ENCODE measurements around the gene NSUN2. TPM values are rescaled to one million over a fixed set of nuclear protein-coding genes. Genes with fewer than 3 reads are reported as not detected.

The NSUN2 gene
- total RNA-seq, 1 donor from 2014 or later, result 78.1 TPM

DNA sequence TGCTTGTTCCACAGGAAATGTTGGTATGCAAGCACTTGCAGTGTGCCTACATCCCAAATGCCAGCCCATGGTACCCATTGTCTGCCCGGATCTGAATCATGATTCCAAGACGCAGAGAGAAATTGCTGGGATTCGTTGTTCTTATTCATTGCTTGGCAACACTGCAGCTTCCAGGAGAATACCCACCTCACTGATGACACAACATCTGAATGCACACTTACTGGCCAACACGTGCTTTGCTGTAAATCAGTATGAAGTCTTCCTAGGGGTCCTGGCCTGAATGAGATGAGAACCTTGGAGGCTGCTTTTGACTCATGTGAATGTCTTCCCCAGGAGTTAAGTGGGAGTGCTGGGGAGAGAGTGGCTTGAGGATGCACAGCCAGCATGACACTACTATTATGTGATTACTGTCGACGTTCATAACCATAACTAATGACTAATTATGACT lies 12.0 kb upstream of the NSUN2 start:
- DNase-seq (ENCODE audit: low read depth), result no peak

DNA sequence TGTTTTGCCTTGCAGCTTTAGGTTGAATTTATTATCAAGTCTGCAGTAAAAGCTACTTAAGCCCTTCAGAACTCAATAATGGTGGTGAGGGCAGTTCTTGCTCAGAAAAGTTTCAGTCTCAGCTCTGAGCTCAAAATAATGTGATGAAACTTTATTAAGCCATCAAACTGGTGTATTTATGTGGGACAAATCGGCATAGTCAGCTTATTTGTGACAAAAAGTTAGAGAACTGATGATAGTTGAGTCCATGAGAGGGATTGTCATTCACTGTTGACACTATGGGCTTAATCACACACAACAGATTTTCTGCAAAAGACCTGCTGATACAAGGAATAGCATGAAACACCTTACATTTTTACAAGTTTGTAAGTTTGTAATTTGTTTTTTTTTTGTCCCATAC lies 9.8 kb upstream of the NSUN2 start:
- DNase-seq (ENCODE audit: low read depth), result no peak

DNA sequence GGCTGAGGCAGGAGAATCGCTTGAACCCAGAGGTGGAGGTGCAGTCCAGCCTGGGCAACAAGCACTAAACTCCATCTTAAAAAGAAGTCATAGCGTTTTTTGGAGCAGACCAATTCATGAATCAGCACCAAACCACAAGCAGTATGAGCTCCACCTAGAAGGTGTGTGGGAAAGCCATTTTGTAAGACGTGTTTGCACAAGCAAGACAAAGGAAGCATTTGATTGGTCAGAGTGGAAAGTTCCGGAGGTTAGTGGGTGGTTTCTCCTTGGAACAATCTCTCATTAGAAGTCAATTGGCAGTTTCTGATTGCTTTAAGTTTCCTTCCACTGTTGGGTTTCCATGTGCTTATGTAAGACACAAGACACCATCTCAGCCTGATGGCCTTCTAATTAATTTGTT lies 5.4 kb upstream of the NSUN2 start:
- DNase-seq (ENCODE audit: low read depth), result no peak

DNA sequence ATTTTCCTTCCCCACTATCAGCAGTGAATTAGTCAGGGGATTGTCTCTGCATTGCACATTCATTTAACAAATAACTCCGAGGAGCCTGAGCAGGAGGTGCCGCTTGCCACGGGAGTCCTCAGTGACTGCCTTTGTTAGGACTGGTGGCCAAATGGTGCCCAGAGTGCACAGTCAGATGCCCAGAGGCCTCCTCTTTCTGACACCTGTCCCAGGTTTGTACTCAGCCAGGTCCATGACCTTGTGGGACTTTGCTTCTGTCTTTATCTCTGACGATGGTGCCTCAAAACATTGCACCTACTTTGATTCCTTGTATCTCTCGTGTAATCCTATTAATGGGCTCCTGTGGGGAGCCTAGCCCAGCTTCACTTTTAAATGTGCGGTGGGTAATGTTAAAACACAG lies 4.7 kb upstream of the NSUN2 start:
- DNase-seq (ENCODE audit: low read depth), result no peak

DNA sequence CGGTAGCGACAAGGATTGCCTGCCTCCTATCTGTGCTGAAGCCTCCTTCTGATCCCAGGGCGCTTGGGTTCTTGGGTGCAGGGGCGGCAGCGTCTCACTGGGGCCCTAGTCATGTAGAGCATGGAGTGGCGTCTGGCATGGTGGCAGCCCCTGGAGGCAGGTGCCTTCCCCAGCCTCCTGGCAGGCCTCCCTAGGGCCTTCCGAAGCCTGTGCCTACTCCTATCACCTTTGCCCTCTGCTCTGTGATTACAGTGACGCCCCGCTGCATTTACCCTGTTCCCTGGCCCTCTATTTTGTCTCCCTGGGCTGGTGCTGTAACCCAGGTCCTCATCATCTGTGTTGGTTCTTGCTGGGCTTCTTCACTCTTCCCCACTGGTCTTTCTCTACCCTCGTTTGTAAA lies 4.2 kb upstream of the NSUN2 start:
- no peak for DNase-seq (ENCODE audit: low read depth)

DNA sequence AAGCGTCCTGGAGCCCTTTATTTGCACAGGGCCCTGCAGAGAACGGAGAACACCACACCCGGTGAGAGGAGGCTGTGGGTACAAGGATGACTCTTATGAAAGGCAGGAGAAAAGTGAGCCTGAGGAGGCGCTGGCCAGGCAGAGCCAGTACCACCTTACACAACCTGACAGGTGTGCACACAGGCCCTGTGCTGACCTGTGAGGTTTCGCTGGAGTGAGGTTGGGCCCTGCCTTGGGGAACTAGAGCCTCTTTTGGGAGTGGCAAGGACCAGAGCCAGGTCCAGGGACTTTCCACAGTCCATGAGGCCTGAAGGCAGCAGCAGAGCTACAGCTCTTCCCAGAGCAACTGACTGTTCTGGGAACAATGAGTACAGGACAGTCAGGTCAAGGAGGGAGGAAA lies 3.4 kb upstream of the NSUN2 start:
- no peak for DNase-seq (ENCODE audit: low read depth)

DNA sequence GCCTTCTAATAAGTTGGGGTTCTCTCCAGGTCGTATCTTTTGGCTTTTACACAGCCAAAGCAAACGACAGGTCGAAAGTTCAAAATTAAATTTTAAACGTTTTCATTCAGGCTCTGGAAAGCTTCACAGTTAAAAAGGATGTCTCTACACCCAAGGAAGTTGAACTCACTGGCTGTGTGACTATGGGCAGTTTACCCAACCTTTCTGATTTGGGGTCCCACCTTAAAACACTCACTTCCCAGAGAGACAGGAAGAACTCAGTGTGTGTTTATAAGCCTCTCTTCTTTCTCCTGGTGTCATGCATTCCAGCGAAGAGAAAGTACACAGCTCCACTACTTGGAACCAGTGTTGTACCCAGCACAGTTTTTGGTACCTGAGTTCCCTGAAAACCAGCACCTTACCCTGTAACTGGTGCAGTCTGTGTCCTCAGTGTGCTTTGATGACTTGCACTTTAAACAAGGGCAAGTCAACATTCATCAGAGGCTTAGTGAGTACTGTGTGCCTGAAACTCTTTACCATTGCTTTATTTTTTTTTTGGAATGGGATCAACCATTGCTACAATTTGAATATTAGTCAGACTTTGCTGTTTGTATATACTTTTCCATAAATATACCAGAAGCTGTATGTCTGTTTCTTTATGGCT lies 2.1 kb upstream of the NSUN2 start:
- no peak for DNase-seq (ENCODE audit: low read depth)

DNA sequence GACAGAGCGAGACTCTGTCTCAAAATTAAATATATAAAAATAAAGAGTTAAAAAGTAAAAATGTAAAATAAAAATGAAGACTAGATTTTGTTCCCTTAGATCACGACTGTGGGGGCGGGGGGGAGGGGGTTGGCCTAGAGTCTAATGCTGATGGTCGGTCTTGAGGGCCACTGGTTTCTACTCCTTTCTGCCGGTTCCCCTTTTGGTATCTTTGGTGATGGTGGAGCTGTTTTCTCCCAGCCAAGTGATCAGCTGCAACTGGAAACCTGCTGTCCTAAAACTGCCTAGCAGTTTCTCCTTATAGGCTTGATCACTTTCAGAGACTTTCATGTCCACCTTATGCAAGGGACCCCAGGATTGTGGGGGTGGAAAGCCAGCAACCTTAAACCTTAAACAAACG lies 1.5 kb upstream of the NSUN2 start:
- DNase-seq (ENCODE audit: low read depth), result no peak

DNA sequence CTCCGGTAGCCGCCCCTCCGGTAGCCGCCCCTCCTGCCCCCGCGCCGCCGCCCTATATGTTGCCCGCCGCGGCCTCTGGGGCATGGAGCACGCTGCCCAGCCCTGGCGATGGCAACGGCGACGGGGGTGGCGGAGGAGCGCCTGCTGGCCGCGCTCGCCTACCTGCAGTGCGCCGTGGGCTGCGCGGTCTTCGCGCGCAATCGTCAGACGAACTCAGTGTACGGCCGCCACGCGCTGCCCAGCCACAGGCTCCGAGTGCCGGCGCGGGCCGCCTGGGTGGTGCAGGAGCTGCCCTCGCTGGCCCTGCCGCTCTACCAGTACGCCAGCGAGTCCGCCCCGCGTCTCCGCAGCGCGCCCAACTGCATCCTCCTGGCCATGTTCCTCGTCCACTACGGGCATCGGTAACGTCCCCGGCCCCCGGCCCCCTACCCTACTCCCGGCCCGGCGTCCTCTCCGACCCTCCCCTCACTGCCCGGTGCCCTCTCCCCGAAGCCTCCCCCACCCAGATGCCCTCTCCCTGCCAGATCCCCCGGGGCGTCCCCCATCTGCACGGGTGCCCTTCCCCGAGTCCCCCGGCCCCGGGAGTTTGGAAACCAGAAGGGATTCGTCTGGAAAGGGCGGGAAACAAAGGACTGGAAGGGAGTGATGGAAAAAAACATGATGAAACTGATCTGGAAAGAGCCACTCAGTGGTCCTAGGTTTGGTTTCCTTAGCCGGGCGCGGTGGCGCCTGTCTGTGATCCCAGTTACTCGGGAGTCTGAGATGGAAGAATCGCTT lies 813 bp upstream of the NSUN2 start:
- no peak for DNase-seq (ENCODE audit: low read depth)

DNA sequence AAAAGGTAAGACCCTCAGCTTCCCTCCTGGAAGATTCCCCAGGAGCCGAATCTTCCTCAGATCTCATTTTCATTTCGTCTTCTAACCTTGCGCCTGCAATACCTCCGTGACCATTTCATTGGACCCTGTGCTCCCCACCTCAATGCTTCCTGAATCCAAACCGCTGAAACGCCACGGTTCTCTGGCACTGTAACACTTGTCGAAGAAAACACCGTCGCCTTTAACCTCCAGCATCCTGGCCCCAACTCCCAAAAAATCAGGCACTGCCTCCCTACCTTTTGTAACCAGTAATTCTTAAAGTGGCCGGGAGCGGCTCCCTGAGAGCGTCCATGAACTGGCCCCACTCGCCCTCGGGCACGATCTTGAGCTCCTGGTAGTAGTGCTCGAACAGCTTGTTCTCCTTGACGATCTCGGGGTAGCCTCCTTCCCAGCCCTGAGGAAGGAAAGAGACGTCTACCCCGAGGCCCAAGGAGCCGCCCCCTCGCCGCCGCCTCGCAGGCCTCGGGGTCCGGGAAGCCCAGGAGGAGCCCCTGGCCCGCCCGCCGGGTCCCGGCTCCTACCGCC lies 438 bp downstream of the NSUN2 start:
- peak; percentile 7 for DNase-seq (ENCODE audit: low read depth)

DNA sequence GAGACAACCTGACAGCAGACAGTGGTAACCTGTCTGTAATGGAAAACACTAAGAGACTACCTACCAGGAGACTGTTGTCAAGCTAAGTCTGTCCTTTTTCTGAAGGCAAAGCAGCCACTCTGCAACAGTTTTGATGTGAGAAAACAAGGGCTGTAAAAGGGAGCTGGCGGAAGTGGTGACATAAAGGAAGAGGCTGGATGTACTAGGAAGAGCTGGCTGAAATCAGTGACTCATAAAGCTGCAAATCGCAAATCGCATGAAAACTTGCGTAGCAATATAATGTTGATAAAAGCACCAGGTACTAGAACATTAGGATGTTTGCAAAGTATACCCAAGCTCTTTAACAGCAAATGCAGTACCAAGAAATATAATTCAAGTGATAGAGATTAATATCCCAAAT lies 1.4 kb downstream of the NSUN2 start:
- no peak for DNase-seq (ENCODE audit: low read depth)

DNA sequence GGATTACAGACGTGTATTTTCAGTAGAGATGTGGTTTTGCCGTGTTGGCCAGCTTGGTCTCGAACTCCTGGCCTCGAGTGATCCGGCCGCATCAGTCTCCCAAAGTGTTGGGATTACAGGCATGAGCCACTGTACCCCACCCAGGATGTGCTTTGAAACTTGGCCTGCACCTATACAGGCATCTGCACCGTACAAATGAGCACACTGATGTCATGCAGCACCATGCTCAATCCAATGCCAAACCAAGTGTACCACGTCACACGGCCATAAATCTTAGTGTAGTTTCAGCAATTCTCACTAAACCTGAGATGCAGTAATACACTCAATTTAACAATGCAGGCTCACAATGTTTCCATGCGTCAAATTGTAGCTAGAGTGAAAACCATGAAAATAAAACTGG lies 6.3 kb downstream of the NSUN2 start:
- DNase-seq (ENCODE audit: low read depth), result no peak

DNA sequence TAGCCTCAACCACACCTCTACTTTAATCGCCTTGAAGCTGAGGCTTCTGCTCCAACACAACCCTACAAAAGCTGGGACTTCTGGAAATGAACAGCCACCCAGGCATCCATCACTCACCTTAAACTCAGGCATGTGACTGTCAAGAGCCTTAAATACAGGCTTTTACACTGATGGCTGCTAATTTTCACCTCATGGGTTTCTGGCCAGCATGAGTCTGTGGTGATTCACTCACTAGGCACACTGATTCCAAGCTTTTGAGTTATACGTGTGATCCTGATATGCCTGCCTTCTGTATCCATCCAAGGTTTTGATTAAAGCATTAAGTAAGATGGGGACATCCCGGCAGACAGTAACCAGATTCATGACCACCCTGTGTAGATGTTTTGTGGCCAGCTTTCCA lies 8.9 kb downstream of the NSUN2 start:
- DNase-seq (ENCODE audit: low read depth), result no peak

DNA sequence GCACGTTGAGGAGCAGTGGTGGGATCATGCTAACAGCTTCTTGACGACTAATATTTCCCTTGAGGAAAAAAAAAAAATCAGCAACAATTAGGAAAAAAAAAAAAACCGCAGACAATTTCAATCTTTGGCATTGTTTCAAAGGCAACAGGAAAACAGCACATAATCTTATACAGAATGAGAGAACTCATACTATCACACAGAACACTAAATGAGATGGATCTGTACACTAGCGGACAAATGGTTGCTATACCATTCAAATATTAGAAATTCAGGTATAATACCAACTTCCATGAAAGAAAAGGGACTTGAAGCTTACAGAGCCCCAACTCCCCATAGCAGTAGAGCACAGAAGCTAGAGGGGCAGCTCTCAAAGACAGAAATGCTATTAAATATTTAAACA lies 9.6 kb downstream of the NSUN2 start:
- no peak for DNase-seq (ENCODE audit: low read depth)

DNA sequence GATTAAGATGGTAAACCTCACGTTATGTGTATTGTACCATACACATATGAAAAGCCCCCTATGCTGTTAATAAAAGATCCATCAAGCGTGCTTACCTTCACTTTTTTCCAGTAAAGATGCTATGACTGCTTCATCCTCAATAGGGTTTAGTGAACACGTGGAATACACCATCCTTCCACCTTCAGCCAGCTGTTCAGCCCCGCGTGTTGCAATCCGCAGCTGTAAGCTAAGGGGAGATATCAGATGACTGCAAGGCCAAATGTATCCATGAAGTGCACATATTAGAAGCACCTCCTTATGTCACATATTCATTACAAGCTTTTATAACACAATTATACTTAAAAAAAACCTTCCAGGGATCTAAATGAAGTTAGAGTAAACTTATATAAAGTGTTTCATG lies 16.2 kb downstream of the NSUN2 start:
- DNase-seq (ENCODE audit: low read depth), result no peak

DNA sequence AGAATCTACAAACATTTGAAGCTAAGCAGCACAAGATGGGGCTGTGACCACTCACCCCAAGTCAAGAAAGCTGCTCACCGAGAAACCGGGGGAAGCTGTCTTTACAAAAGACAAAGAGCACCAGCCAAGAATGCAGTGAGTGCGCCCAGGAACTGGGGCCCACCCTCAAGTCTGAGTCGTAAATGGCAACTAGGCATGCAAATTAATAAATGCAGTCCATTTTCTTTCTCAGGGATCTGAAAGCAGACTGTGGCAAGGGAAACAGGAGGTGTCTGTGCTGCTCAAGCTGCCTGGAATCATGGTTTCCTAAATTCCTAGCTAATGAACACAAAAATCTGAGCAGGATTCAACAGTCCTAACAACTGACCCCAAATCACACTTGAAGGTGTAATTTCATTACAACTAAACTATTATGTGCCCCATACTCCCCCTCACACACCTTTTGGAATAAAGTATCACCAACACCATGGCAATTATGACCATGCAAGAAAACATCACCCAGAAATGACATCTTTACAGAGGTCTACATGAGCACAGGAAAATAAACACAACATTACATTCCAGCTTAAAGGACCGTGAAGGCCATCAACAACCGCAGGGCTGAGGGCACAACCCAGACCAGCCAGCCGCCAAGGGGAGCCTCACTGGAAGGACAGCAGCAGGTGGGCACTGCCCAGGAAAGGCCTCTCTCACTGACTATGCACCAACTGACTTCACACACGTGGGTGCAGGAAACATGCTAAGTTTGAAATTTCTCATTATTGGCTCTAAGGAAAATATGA lies 17.6 kb downstream of the NSUN2 start:
- peak; percentile 61 for DNase-seq (ENCODE audit: low read depth)

DNA sequence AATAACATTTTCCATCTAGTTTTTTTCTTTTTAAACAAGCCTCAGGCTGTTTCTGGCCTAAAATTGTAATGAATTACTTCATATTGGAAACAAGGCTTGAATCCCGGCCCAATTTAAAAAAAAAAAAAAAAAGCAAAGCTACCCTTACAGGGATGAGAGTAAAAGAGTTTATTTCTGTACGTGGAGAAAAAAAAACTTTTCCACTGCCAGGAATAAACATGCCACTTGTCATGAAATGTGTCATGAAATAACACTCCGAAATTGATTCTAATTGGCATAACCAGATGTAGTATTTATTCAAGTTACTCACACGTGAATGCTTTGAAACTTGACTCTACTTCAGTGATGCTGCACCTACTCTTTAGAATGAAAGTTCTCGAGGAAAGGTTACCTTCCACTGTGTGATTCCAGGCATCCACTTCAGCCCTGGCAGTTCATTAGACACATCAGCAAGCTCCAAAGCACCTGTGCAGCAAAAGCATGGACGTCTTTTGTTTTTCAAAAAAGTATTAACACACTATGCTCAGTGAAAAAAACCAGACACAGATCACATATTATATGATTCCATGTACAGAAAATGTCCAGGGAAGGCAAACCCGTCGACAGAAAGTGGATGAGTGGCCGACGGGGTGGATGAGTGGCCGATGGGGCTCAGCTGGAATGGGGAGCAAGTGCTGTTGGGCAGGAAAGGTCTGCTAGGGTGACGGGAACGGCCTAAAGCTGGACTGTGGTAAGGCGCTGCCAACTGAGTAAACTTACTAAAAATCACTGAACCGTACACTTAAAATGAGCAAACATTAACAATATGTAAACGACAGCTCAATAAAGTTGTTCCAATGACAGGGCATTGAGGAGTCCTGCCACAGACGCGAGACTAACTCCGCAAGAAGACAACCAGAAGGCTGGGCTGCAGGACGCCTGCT lies 21.2 kb downstream of the NSUN2 start:
- peak; percentile 61 for DNase-seq (ENCODE audit: low read depth)

DNA sequence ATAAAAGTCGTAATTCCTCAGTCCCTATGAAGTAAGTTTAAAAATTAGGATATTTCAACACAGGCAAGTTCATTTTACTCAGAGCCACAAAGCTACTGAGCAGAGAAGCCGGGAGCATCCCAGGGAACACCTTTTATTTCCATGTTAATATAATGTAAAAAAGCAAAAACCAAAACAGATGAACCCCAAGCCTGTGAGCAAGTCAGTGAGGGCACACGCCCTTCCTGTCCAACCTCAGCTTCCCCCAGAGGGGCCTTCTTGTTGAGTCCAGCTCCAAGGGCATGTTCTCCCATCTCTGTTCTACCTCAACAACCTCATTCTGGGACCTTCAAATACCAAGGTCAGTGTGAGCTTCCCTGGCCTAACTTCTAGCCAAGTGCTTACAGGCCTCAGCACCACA lies 24.8 kb downstream of the NSUN2 start:
- no peak for DNase-seq (ENCODE audit: low read depth)

DNA sequence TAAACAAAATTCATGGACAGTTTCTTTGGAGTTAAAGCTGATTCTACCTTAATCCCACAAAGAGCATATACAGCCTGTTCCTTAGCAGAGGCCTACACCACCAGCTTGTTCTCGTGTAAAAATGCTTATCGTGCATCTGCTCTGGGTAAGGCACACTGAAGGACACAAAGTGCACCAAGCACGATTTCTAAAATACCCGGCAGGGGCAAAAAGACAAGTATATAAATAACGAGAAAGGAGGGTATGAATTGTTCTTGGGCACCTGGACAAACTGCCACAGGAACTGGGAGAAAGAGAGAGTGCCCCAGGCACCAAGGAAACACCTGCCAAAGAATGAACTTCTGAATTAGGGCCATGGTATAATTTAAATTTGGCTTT lies 25.3 kb downstream of the NSUN2 start:
- no peak for DNase-seq (ENCODE audit: low read depth)

DNA sequence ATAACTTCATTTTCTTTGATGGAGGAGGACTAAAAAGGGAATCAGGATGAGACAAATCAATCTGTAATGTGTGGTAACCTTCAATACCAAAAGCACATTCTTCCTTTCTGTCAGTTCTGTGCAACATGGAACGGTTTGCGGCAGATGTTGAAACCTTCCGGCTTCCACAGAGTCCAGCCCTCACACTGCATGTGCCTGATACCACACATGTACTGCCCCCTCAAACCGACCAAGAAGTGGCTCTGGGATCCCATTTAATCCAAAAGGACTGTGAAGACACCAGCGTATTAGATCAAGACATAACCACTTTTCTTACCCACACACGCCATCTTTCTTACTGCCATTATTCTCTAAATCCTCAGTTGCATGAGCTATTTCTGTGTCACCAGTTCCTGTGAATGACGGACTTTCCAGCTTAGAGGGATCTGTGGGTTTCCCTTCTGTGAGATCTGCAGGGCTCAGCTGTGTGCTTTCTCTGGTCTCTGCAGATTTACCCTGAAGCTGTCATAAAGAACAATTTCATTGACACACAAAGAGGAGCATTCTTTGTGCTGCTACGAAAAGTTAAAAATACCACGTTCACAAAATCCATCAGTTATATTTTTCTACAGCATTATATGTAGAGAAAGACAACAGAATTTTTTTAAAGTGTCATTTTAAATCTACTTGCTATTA lies 25.8 kb downstream of the NSUN2 start:
- no peak for DNase-seq (ENCODE audit: low read depth)

DNA sequence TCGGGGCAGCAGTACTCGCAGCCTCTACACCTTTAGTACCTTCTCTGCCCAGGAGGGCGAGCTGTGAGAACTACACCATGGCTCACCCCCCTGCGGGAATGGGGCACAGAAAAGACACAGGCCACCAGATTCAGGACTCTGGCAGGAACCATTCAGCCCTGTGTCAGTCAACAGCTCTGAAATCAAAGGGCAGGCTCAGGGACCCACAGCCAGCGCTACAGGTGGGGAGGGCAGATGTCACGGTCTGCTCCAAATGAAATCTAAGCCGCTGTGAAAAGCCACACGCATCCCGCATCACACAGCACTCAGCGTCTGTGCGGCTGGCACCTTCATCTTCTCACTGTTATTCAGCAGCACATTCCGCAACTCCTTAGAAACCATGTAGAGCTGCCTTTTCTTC lies 27.9 kb downstream of the NSUN2 start:
- no peak for DNase-seq (ENCODE audit: low read depth)
